Uterus (tissue), 2 donors: ENCODE data around the gene CTDSPL.

Experiments used
- CTCF ChIP-seq, 4 experiments: fragments of 200-600 bp in 2 of 4; fragments of 450-650 bp in 2 of 4; sonication (generic) in 2 of 4; IDR thresholded peaks; one replicate each; pipeline ENCODE4 v1.5.1; 2016 to 2019; ENCODE audit warnings: antibody characterized with exemption in 4 of 4, mild to moderate bottlenecking in 2 of 4, moderate library complexity in 1 of 4
- POLR2A ChIP-seq, 2 donors: fragments of 450-650 bp; IDR thresholded peaks; one replicate each; pipeline ENCODE4 v1.6.1; 2016; ENCODE audit warnings: antibody characterized with exemption in 2 of 2, mild to moderate bottlenecking in 1 of 2, moderate library complexity in 1 of 2

- TF ChIP-seq CTCF (IDR thresholded peaks at IDR 0.05): no peak
- no peak for TF ChIP-seq POLR2A (IDR thresholded peaks at IDR 0.05)
Measured at GRCh38 chr3:38019658-38020341, 158.1 kb downstream of the CTDSPL start.
